ENCODE results near the gene MRPL50.

- no peak for TF ChIP-seq EZH2 (IDR thresholded peaks at IDR 0.05; ENCODE audit: borderline replicate concordance, insufficient read depth, low read depth, low read length, poor library complexity, severe bottlenecking)
- TF ChIP-seq, protein P1, sequence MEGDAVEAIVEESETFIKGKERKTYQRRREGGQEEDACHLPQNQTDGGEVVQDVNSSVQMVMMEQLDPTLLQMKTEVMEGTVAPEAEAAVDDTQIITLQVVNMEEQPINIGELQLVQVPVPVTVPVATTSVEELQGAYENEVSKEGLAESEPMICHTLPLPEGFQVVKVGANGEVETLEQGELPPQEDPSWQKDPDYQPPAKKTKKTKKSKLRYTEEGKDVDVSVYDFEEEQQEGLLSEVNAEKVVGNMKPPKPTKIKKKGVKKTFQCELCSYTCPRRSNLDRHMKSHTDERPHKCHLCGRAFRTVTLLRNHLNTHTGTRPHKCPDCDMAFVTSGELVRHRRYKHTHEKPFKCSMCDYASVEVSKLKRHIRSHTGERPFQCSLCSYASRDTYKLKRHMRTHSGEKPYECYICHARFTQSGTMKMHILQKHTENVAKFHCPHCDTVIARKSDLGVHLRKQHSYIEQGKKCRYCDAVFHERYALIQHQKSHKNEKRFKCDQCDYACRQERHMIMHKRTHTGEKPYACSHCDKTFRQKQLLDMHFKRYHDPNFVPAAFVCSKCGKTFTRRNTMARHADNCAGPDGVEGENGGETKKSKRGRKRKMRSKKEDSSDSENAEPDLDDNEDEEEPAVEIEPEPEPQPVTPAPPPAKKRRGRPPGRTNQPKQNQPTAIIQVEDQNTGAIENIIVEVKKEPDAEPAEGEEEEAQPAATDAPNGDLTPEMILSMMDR (IDR thresholded peaks at IDR 0.05): no peak
Observed at GRCh38 chr9:101398068-101398929, at the start of gene MRPL50, which contains the start of gene ZNF189.

All from B cell (primary cell).